NCI-H748 (cell line): ENCODE measurements around the gene KCTD4.

Experiments used
- DNase-seq: peaks from one replicate; lab custom pipeline; 2025; ENCODE audit not compliant: unreplicated experiment; lab: John Stamatoyannopoulos, UW

KCTD4 gene

GRCh38 chr13:45178349-45179162 is 22.3 kb downstream of the KCTD4 start:
- no peak for DNase-seq

- no peak for DNase-seq
Observed at GRCh38 chr13:45174478-45174877, 26.4 kb downstream of the KCTD4 start.

GRCh38 chr13:45168555-45168930 is 32.3 kb downstream of the KCTD4 start:
- no peak for DNase-seq

- no peak for DNase-seq
Observed at GRCh38 chr13:45167611-45168554, 33.0 kb downstream of the KCTD4 start.

GRCh38 chr13:45166858-45167257 is 34.0 kb downstream of the KCTD4 start:
- no peak for DNase-seq

GRCh38 chr13:45162821-45163220 is 38.0 kb downstream of the KCTD4 start:
- DNase-seq, result no peak

GRCh38 chr13:45162194-45162593 is 38.7 kb downstream of the KCTD4 start:
- no peak for DNase-seq

- DNase-seq, result no peak
Observed at GRCh38 chr13:45156565-45157361, 44.1 kb downstream of the KCTD4 start.

- no peak for DNase-seq
Observed at GRCh38 chr13:45149964-45150363, 50.9 kb downstream of the KCTD4 start.

- no peak for DNase-seq
Observed at GRCh38 chr13:45143346-45143751, 57.5 kb downstream of the KCTD4 start.
